ENCODE measurements around the gene SP4. TPM values are rescaled to one million over a fixed set of nuclear protein-coding genes. Genes with fewer than 3 reads are reported as not detected.

The SP4 gene
- total RNA-seq, 1 donor from 2014 or later: 9.3 TPM

DNA sequence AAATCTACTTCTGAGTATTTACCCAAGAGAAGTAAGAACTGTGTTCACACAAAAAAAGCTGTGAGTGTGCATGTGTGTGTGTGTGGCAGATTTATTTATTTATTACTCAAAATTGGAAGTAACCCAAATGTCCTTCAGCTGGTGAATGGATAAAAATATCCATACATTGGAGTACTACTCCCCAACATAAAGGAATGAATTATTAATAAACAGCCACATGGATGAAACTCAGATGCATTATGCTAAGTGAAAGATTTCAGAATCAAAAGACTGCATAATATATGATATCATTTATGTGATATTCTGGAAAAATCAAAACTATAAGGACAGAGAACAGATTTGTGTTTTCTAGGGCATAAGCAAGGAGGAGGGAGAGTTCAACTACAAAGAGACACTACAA lies 67.8 kb downstream of the SP4 start:
- H3K27me3 Mint-ChIP-seq (ENCODE audit: unreplicated experiment): no peaks in the 10 kb centered on the region
- DNase-seq (ENCODE audit: low spot score): no peak
- peaks cover 5% of the 10 kb centered on the region for H3K9me3 Mint-ChIP-seq (ENCODE audit: unreplicated experiment)
- no peak overlapping the region for H3K4me3 Mint-ChIP-seq (ENCODE audit: unreplicated experiment)
- no peaks in the 10 kb centered on the region for H3K4me1 Mint-ChIP-seq (ENCODE audit: unreplicated experiment)
- no peak for TF ChIP-seq CTCF (IDR thresholded peaks at IDR 0.05; ENCODE audit: unreplicated experiment)
- H3K36me3 Mint-ChIP-seq (ENCODE audit: low read depth, unreplicated experiment): peaks cover 26% of the 10 kb centered on the region
- no peak overlapping the region for H3K27ac Mint-ChIP-seq (ENCODE audit: unreplicated experiment)

GRCh38 chr7:21497072-21497471 lies 69.2 kb downstream of the SP4 start:
- no peak overlapping the region for H3K27ac Mint-ChIP-seq (ENCODE audit: unreplicated experiment)
- peak; percentile 11 for DNase-seq (ENCODE audit: low spot score)
- peak; percentile 37 for TF ChIP-seq CTCF (IDR thresholded peaks at IDR 0.05; ENCODE audit: unreplicated experiment)
- no peaks in the 10 kb centered on the region for H3K4me1 Mint-ChIP-seq (ENCODE audit: unreplicated experiment)
- H3K4me3 Mint-ChIP-seq (ENCODE audit: unreplicated experiment): no peak overlapping the region
- H3K36me3 Mint-ChIP-seq (ENCODE audit: low read depth, unreplicated experiment): peaks cover 19% of the 10 kb centered on the region
- H3K9me3 Mint-ChIP-seq (ENCODE audit: unreplicated experiment): peaks cover 5% of the 10 kb centered on the region
- no peaks in the 10 kb centered on the region for H3K27me3 Mint-ChIP-seq (ENCODE audit: unreplicated experiment)

GRCh38 chr7:21500117-21500832 lies 72.4 kb downstream of the SP4 start:
- Mint-ChIP-seq H3K27me3 (ENCODE audit: unreplicated experiment) (no peaks in the 10 kb centered on the region), H3K36me3 (ENCODE audit: low read depth, unreplicated experiment) (peaks cover 3% of the 10 kb centered on the region), H3K4me3 (ENCODE audit: unreplicated experiment) (no peak overlapping the region), H3K9me3 (ENCODE audit: unreplicated experiment) (no peaks in the 10 kb centered on the region), H3K4me1 (ENCODE audit: unreplicated experiment) (no peaks in the 10 kb centered on the region), H3K27ac (ENCODE audit: unreplicated experiment) (no peak overlapping the region)
- DNase-seq (ENCODE audit: low spot score): no peak
- TF ChIP-seq CTCF (IDR thresholded peaks at IDR 0.05; ENCODE audit: unreplicated experiment): no peak

DNA sequence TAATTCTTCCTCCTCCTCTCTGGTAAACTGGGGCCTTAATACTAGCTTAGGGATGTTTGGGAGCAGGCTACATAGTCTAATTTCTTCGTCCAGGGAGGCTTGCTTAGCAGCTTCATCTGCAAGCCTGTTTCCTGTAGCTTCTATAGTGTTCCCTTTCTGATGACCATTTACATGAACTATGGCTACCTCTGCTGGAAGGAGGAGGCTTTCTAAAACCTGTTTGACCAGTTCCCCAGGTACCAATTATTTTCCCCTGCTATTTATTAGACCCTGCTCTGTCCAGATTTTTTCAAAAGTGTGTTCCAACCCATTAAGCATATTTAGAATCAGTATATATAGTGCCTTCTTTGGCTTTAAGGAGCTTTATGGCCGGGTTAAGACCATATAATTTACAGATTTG lies 76.1 kb downstream of the SP4 start:
- Mint-ChIP-seq H3K36me3 (ENCODE audit: low read depth, unreplicated experiment) (peaks cover 14% of the 10 kb centered on the region), H3K27me3 (ENCODE audit: unreplicated experiment) (no peaks in the 10 kb centered on the region), H3K9me3 (ENCODE audit: unreplicated experiment) (no peaks in the 10 kb centered on the region)

More for the DNA sequence above, 76.1 kb downstream of the SP4 start:
- no peaks in the 10 kb centered on the region for H3K4me1 Mint-ChIP-seq (ENCODE audit: unreplicated experiment)
- H3K27ac Mint-ChIP-seq (ENCODE audit: unreplicated experiment): no peak overlapping the region
- no peak for TF ChIP-seq CTCF (IDR thresholded peaks at IDR 0.05; ENCODE audit: unreplicated experiment)
- H3K4me3 Mint-ChIP-seq (ENCODE audit: unreplicated experiment): no peak overlapping the region
- DNase-seq (ENCODE audit: low spot score): no peak

All from endothelial cell (in vitro differentiated cells).